Muscle layer of colon (tissue), 2 donors: Measurements from ENCODE around the gene COQ5.
"Not testable (repeated sequence)": the region's sequence is repeated elsewhere in the genome, so short reads cannot be mapped to it uniquely, and the experiment has no call there.

Source experiments
- H3K27ac ChIP-seq: one replicate; pipeline ENCODE4 v1.7.0; 2013; ENCODE audit warnings: low read depth, mild to moderate bottlenecking, low read length, moderate library complexity
- H3K27me3 ChIP-seq, 2 donors: one replicate each; pipeline ENCODE4 v1.7.0; 2013; ENCODE audit warnings: low read length in 2 of 2, mild to moderate bottlenecking in 2 of 2; ENCODE audit not compliant: insufficient read depth in 2 of 2, control insufficient read depth in 1 of 2
- H3K36me3 ChIP-seq: one replicate; pipeline ENCODE4 v1.7.0; 2013; ENCODE audit warnings: mild to moderate bottlenecking, low read length; ENCODE audit not compliant: insufficient read depth
- H3K4me1 ChIP-seq: one replicate; pipeline ENCODE4 v1.7.0; 2013; ENCODE audit warnings: mild to moderate bottlenecking, low read length; ENCODE audit not compliant: insufficient read depth
- H3K4me3 ChIP-seq, 2 donors: one replicate each; pipeline ENCODE4 v1.7.0; 2013; ENCODE audit warnings: low read length in 2 of 2, low read depth in 1 of 2, mild to moderate bottlenecking in 1 of 2, moderate library complexity in 1 of 2
- H3K9ac ChIP-seq: one replicate; pipeline ENCODE4 v1.7.0; 2013; ENCODE audit warnings: low read length
- H3K9me3 ChIP-seq: one replicate; pipeline ENCODE4 v1.7.0; 2013; ENCODE audit warnings: mild to moderate bottlenecking, low read length
- donor health status: abdominal sarcoma.
- donor health status: Adenocarcinoma of cecum.

COQ5 gene

GRCh38 chr12:120519324-120519723, 9.6 kb downstream of the COQ5 start:
- H3K9ac ChIP-seq, H3K4me3 ChIP-seq, H3K9me3 ChIP-seq, H3K27me3 ChIP-seq, H3K4me1 ChIP-seq, H3K27ac ChIP-seq: not testable (repeated sequence)
- peaks cover 19% of the 10 kb centered on the region for H3K36me3 ChIP-seq

GRCh38 chr12:120515496-120515895, 13.5 kb downstream of the COQ5 start:
- Histone ChIP-seq H3K9ac (no peak overlapping the region), H3K4me1 (no peaks in the 10 kb centered on the region), H3K36me3 (peaks cover 25% of the 10 kb centered on the region), H3K27me3 (no peaks in the 10 kb centered on the region), H3K9me3 (no peaks in the 10 kb centered on the region), H3K27ac (no peak overlapping the region), H3K4me3 (no peak overlapping the region)

GRCh38 chr12:120514002-120514401, 15.0 kb downstream of the COQ5 start:
- Histone ChIP-seq H3K36me3 (peaks cover 36% of the 10 kb centered on the region), H3K9ac (no peak overlapping the region), H3K27me3 (no peaks in the 10 kb centered on the region)

GRCh38 chr12:120508537-120508936, 20.4 kb downstream of the COQ5 start:
- Histone ChIP-seq H3K36me3 (peaks cover 46% of the 10 kb centered on the region), H3K4me1 (no peaks in the 10 kb centered on the region), H3K27me3 (no peaks in the 10 kb centered on the region), H3K9ac (no peak overlapping the region), H3K9me3 (no peaks in the 10 kb centered on the region), H3K27ac (no peak overlapping the region), H3K4me3 (no peak overlapping the region)

More at GRCh38 chr12:120514002-120514401, 15.0 kb downstream of the COQ5 start:
- H3K9me3 ChIP-seq: no peaks in the 10 kb centered on the region
- no peaks in the 10 kb centered on the region for H3K4me1 ChIP-seq
- H3K4me3 ChIP-seq: no peak overlapping the region
- H3K27ac ChIP-seq: no peak overlapping the region

GRCh38 chr12:120504587-120504986, 24.4 kb downstream of the COQ5 start:
- Histone ChIP-seq H3K4me3 (no peak overlapping the region), H3K9ac (no peak overlapping the region), H3K27me3 (no peaks in the 10 kb centered on the region), H3K36me3 (peaks cover 47% of the 10 kb centered on the region), H3K9me3 (no peaks in the 10 kb centered on the region), H3K4me1 (no peaks in the 10 kb centered on the region), H3K27ac (no peak overlapping the region)

- H3K27ac ChIP-seq: no peak overlapping the region
These were observed 28.4 kb downstream of the COQ5 start for GRCh38 chr12:120500581-120500980.

GRCh38 chr12:120498870-120499515, 30.0 kb downstream of the COQ5 start:
- Histone ChIP-seq H3K4me1 (peaks cover 22% of the 10 kb centered on the region), H3K9ac (no peak overlapping the region), H3K36me3 (peaks cover 34% of the 10 kb centered on the region), H3K4me3 (no peak overlapping the region), H3K27me3 (no peaks in the 10 kb centered on the region), H3K9me3 (no peaks in the 10 kb centered on the region), H3K27ac (no peak overlapping the region)

More at GRCh38 chr12:120500581-120500980, 28.4 kb downstream of the COQ5 start:
- no peak overlapping the region for H3K9ac ChIP-seq
- H3K36me3 ChIP-seq: peaks cover 42% of the 10 kb centered on the region
- H3K4me3 ChIP-seq: no peak overlapping the region
- peaks cover 17% of the 10 kb centered on the region for H3K4me1 ChIP-seq
- no peaks in the 10 kb centered on the region for H3K27me3 ChIP-seq
- no peaks in the 10 kb centered on the region for H3K9me3 ChIP-seq

GRCh38 chr12:120497524-120498150, 31.3 kb downstream of the COQ5 start:
- H3K9me3 ChIP-seq: no peaks in the 10 kb centered on the region
- peaks cover 22% of the 10 kb centered on the region for H3K4me1 ChIP-seq
- no peaks in the 10 kb centered on the region for H3K27me3 ChIP-seq
- H3K9ac ChIP-seq: peak overlapping the region; percentile 23
- H3K27ac ChIP-seq: peak overlapping the region; percentile 92
- H3K4me3 ChIP-seq: peak overlapping the region; percentile 70 to 88
- peaks cover 24% of the 10 kb centered on the region for H3K36me3 ChIP-seq

GRCh38 chr12:120496413-120497340, 32.3 kb downstream of the COQ5 start:
- peak overlapping the region; percentile 70 to 88 for H3K4me3 ChIP-seq

GRCh38 chr12:120495731-120496412, 33.1 kb downstream of the COQ5 start, which contains the start of gene DYNLL1:
Gene DYNLL1, plus strand, starts transcription at chr12:120496113. Its CDS starts 309 bp downstream, at chr12:120496422.
- H3K4me3 ChIP-seq: peak within 1 kb of the TSS; percentile 70 to 88
- no peaks in the 10 kb centered on the region for H3K27me3 ChIP-seq
- peak within 1 kb of the TSS; percentile 23 for H3K9ac ChIP-seq
- H3K27ac ChIP-seq: peak within 1 kb of the TSS; percentile 92
- peaks cover 22% of the 10 kb centered on the region for H3K4me1 ChIP-seq
- no peaks in the 10 kb centered on the region for H3K9me3 ChIP-seq
- peaks cover 30% of the 10 kb centered on the region for H3K36me3 ChIP-seq

More at GRCh38 chr12:120496413-120497340, 32.3 kb downstream of the COQ5 start:
- Histone ChIP-seq H3K27me3 (no peaks in the 10 kb centered on the region), H3K4me1 (peaks cover 22% of the 10 kb centered on the region), H3K9ac (peak overlapping the region; percentile 23), H3K9me3 (no peaks in the 10 kb centered on the region), H3K27ac (peak overlapping the region; percentile 92), H3K36me3 (peaks cover 24% of the 10 kb centered on the region)
